ENCODE data around the gene DNAH3.

DNA sequence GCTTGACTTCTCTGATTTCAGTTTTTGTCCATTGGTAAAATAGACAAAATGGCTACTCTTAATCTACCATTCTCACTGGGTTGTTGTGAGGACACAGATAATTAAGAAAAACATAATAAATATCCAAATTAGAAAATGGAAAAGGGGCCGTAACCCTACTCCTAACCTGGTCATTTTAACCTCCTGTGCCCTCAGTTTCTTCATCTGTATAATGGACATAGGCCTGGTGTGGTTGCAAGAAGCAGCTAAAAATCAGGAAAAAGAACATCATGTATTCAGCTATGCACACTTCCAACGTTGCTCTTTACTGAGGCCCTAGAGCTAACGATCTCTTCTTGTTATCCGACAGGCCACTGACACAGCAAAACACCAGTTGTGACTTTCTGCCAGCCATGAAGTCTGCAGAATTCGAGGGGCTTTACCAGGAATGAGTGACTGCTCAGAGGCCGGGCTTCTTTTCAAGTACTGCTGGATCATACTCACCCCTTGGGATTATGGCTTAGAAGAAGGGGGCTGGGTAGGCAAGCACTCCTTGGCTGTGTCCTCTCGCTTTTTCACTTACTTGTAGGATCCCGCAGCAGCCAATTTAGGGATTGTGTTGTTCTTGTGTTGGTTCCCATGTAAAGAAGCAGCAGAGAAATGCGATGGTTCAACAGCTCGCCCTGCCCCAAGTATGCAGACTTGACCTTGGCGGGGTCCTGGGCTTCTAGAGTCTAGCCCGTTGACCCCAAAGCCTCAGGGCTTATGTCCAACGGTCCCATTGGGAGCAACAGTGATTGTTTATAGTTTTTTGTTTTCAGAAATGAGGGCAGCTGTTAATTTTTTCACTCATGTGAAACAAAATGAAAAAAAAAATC is 28.7 kb upstream of the DNAH3 start:
- TF ChIP-seq, protein P1, sequence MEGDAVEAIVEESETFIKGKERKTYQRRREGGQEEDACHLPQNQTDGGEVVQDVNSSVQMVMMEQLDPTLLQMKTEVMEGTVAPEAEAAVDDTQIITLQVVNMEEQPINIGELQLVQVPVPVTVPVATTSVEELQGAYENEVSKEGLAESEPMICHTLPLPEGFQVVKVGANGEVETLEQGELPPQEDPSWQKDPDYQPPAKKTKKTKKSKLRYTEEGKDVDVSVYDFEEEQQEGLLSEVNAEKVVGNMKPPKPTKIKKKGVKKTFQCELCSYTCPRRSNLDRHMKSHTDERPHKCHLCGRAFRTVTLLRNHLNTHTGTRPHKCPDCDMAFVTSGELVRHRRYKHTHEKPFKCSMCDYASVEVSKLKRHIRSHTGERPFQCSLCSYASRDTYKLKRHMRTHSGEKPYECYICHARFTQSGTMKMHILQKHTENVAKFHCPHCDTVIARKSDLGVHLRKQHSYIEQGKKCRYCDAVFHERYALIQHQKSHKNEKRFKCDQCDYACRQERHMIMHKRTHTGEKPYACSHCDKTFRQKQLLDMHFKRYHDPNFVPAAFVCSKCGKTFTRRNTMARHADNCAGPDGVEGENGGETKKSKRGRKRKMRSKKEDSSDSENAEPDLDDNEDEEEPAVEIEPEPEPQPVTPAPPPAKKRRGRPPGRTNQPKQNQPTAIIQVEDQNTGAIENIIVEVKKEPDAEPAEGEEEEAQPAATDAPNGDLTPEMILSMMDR (IDR thresholded peaks at IDR 0.05; ENCODE audit: low read depth, low read length): no peak
- TF ChIP-seq EZH2phosphoT487 (IDR thresholded peaks at IDR 0.05; ENCODE audit: low read depth): no peak
